Hepatocyte (in vitro differentiated cells): ENCODE results near the gene MAP6.

Experiments used
- CTCF ChIP-seq: fragments of 200-600 bp; sonication (generic); IDR thresholded peaks from 2 replicates; pipeline ENCODE4 v1.5.1; 2016; ENCODE audit warnings: antibody characterized with exemption, mild to moderate bottlenecking; ENCODE audit not compliant: poor library complexity
- EZH2 ChIP-seq: fragments of 200-600 bp; sonication (generic); IDR thresholded peaks from 2 replicates; pipeline ENCODE4 v1.6.1; 2016; ENCODE audit warnings: antibody characterized with exemption, mild to moderate bottlenecking, borderline replicate concordance

- no peak for TF ChIP-seq CTCF
- TF ChIP-seq EZH2: no peak
Measured at GRCh38 chr11:75703695-75704237, 34.9 kb upstream of the MAP6 start.
